ENCODE results near the gene RELT.

Gene RELT

GRCh38 chr11:73374151-73374550 lies 2.0 kb upstream of the RELT start:
- H3K4me3 ChIP-seq (ENCODE audit: low read depth, low read length), result no peak overlapping the region

GRCh38 chr11:73375830-73376159 lies 404 bp upstream of the RELT start:
- no peak overlapping the region for H3K4me3 ChIP-seq (ENCODE audit: low read depth, low read length)

- peak overlapping the region; percentile 71 for H3K4me3 ChIP-seq (ENCODE audit: low read depth, low read length)
Observed at GRCh38 chr11:73376803-73377629, 817 bp downstream of the RELT start.

- H3K4me3 ChIP-seq (ENCODE audit: low read depth, low read length), result no peak overlapping the region
Observed at GRCh38 chr11:73379189-73379880, 3.1 kb downstream of the RELT start.

- H3K4me3 ChIP-seq (ENCODE audit: low read depth, low read length), result no peak overlapping the region
Observed at GRCh38 chr11:73380331-73380730, 4.1 kb downstream of the RELT start.

- no peak overlapping the region for H3K4me3 ChIP-seq (ENCODE audit: low read depth, low read length)
Observed at GRCh38 chr11:73380897-73381410, 4.8 kb downstream of the RELT start.

- H3K4me3 ChIP-seq (ENCODE audit: low read depth, low read length), result no peak overlapping the region
Observed at GRCh38 chr11:73381589-73381988, 5.4 kb downstream of the RELT start.

- H3K4me3 ChIP-seq (ENCODE audit: low read depth, low read length), result no peak overlapping the region
Observed at GRCh38 chr11:73382183-73382582, 6.0 kb downstream of the RELT start.

GRCh38 chr11:73382747-73383146 lies 6.5 kb downstream of the RELT start:
- H3K4me3 ChIP-seq (ENCODE audit: low read depth, low read length), result no peak overlapping the region

- no peak overlapping the region for H3K4me3 ChIP-seq (ENCODE audit: low read depth, low read length)
Observed at GRCh38 chr11:73383249-73384124, 7.3 kb downstream of the RELT start.

- no peak overlapping the region for H3K4me3 ChIP-seq (ENCODE audit: low read depth, low read length)
Observed at GRCh38 chr11:73384125-73384441, 7.9 kb downstream of the RELT start.

- H3K4me3 ChIP-seq (ENCODE audit: low read depth, low read length), result no peak overlapping the region
Observed at GRCh38 chr11:73384531-73384871, 8.3 kb downstream of the RELT start.

GRCh38 chr11:73384872-73385689 lies 8.9 kb downstream of the RELT start:
- H3K4me3 ChIP-seq (ENCODE audit: low read depth, low read length), result no peak overlapping the region

- no peak overlapping the region for H3K4me3 ChIP-seq (ENCODE audit: low read depth, low read length)
Observed at GRCh38 chr11:73386016-73386415, 9.8 kb downstream of the RELT start.

GRCh38 chr11:73386546-73386945 lies 10.3 kb downstream of the RELT start:
- no peak overlapping the region for H3K4me3 ChIP-seq (ENCODE audit: low read depth, low read length)

GRCh38 chr11:73387594-73388264 lies 11.5 kb downstream of the RELT start:
- no peak overlapping the region for H3K4me3 ChIP-seq (ENCODE audit: low read depth, low read length)

- no peak overlapping the region for H3K4me3 ChIP-seq (ENCODE audit: low read depth, low read length)
Observed at GRCh38 chr11:73388265-73389133, 12.3 kb downstream of the RELT start.

GRCh38 chr11:73389134-73389525 lies 12.9 kb downstream of the RELT start:
- H3K4me3 ChIP-seq (ENCODE audit: low read depth, low read length), result no peak overlapping the region

- H3K4me3 ChIP-seq (ENCODE audit: low read depth, low read length), result no peak overlapping the region
Observed at GRCh38 chr11:73389916-73390315, 13.7 kb downstream of the RELT start.

Data from iPS-11a (cell line).